ENCODE data around the gene NGEF.

NGEF gene

GRCh38 chr2:232940724-232941123 lies 72.3 kb downstream of the NGEF start:
- no peak for TF ChIP-seq CTCF (conservative IDR thresholded peaks at IDR 0.05; ENCODE audit: low read depth, low read length)
- H3K4me3 ChIP-seq (ENCODE audit: low read length) = no peak overlapping the region

GRCh38 chr2:232937278-232937906 lies 75.7 kb downstream of the NGEF start:
- H3K4me3 ChIP-seq (ENCODE audit: low read length) = no peak overlapping the region
- TF ChIP-seq CTCF (conservative IDR thresholded peaks at IDR 0.05; ENCODE audit: low read depth, low read length) = no peak
- DNase-seq (ENCODE audit: low read depth) = no peak

More at GRCh38 chr2:232940724-232941123, 72.3 kb downstream of the NGEF start:
- no peak for DNase-seq (ENCODE audit: low read depth)

- DNase-seq (ENCODE audit: low read depth) = no peak
- TF ChIP-seq CTCF (conservative IDR thresholded peaks at IDR 0.05; ENCODE audit: low read depth, low read length) = no peak
- H3K4me3 ChIP-seq (ENCODE audit: low read length) = no peak overlapping the region
Measured at GRCh38 chr2:232931636-232932035, 81.4 kb downstream of the NGEF start.

GRCh38 chr2:232930059-232930400 lies 83.0 kb downstream of the NGEF start:
- no peak for DNase-seq (ENCODE audit: low read depth)
- no peak overlapping the region for H3K4me3 ChIP-seq (ENCODE audit: low read length)
- no peak for TF ChIP-seq CTCF (conservative IDR thresholded peaks at IDR 0.05; ENCODE audit: low read depth, low read length)

GRCh38 chr2:232929303-232930058 lies 83.6 kb downstream of the NGEF start:
- no peak for DNase-seq (ENCODE audit: low read depth)
- no peak overlapping the region for H3K4me3 ChIP-seq (ENCODE audit: low read length)
- TF ChIP-seq CTCF (conservative IDR thresholded peaks at IDR 0.05; ENCODE audit: low read depth, low read length) = no peak

GRCh38 chr2:232928551-232929302 lies 84.3 kb downstream of the NGEF start:
- no peak overlapping the region for H3K4me3 ChIP-seq (ENCODE audit: low read length)
- DNase-seq (ENCODE audit: low read depth) = no peak
- TF ChIP-seq CTCF (conservative IDR thresholded peaks at IDR 0.05; ENCODE audit: low read depth, low read length) = no peak
